ENCODE measurements around the gene TBCD. TPM values are rescaled to one million over a fixed set of nuclear protein-coding genes. Genes with fewer than 3 reads are reported as not detected.

TBCD gene
- total RNA-seq, 1 donor from 2014 or later = 156 TPM

DNA sequence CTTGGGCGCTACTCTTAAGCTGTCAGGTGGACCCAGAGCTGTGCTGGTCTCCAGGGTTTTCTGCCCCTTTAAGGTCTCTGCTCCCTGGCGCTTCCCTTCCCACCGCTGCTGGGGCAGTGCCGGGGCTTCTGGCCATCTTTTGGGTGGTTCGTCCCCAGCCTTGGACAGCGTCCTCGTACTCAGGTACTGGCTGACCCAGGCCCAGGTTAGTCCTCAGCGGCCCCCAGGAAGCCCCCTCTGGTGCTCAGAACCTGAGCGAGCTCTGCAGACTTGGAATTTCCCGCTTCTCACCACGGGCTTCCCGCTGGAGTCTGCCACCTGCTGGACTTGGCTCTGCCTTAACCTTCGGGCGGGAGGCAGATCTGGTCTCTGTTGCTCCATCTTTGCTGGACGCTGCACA lies 182.0 kb downstream of the TBCD start:
- TF ChIP-seq, protein P1, sequence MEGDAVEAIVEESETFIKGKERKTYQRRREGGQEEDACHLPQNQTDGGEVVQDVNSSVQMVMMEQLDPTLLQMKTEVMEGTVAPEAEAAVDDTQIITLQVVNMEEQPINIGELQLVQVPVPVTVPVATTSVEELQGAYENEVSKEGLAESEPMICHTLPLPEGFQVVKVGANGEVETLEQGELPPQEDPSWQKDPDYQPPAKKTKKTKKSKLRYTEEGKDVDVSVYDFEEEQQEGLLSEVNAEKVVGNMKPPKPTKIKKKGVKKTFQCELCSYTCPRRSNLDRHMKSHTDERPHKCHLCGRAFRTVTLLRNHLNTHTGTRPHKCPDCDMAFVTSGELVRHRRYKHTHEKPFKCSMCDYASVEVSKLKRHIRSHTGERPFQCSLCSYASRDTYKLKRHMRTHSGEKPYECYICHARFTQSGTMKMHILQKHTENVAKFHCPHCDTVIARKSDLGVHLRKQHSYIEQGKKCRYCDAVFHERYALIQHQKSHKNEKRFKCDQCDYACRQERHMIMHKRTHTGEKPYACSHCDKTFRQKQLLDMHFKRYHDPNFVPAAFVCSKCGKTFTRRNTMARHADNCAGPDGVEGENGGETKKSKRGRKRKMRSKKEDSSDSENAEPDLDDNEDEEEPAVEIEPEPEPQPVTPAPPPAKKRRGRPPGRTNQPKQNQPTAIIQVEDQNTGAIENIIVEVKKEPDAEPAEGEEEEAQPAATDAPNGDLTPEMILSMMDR (IDR thresholded peaks at IDR 0.05) = no peak

DNA sequence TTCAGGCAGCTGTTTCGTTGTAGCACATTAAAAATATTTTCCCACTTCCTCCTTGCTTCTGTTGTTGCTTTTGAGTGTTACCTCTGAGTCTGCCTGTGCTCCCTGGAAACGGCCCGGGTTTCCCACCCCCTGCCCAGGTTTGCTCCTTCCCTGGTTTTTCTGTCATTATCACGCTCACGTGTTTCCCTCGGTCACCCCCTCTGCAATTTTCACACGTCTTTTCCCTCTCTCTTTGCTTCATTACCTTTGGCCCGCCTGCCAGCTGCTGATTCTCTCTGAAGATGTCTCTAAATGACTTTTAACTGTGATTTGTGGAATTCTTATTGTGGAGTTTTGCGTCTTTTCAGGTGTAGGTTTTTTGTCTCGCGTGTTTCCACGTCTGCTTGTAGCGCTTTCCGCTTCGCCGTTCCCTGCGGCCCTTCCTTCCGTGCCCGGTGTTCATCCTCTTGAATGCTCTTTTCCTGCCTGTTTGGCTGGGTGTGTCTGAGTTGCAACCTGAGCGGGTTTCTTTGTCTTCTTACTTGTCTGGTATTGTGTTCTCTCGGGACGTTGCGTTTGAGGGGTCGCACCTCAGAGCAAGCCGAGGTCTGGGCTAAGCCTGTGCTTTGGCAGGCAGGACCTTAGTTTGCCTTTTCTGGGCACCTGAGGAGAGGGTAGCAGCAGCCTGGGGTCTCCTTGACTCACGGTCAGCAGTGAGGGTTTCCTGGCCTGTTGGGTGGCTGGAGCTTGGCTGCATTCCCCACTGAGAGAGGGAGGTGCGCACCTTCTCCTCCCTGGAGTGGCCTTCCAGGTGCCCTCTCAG lies 184.3 kb downstream of the TBCD start:
- TF ChIP-seq, protein P1 (IDR thresholded peaks at IDR 0.05) = no peak
- Histone ChIP-seq H3K27ac (no peak overlapping the region), H3K4me3 (no peak overlapping the region), H3K27me3 (no peaks in the 10 kb centered on the region), H3K9me3 (no peaks in the 10 kb centered on the region), H3K4me1 (no peaks in the 10 kb centered on the region), H3K36me3 (peaks cover 44 to 80% of the 10 kb centered on the region in 2 donors)
- intact Hi-C loops (cut with DNase I) = no loop called here
- DNase-seq (ENCODE audit: low spot score in 2 of 2) = peak in 1 of 2 donors; percentile 47

More for the DNA sequence above, 182.0 kb downstream of the TBCD start:
- Histone ChIP-seq H3K36me3 (peaks cover 54 to 81% of the 10 kb centered on the region in 2 donors), H3K27me3 (no peaks in the 10 kb centered on the region), H3K4me3 (no peak overlapping the region), H3K4me1 (no peaks in the 10 kb centered on the region), H3K27ac (no peak overlapping the region), H3K9me3 (no peaks in the 10 kb centered on the region)
- peak in 1 of 2 donors; percentile 40 for DNase-seq (ENCODE audit: low spot score in 2 of 2)
- intact Hi-C loops (cut with DNase I) = no loop called here

DNA sequence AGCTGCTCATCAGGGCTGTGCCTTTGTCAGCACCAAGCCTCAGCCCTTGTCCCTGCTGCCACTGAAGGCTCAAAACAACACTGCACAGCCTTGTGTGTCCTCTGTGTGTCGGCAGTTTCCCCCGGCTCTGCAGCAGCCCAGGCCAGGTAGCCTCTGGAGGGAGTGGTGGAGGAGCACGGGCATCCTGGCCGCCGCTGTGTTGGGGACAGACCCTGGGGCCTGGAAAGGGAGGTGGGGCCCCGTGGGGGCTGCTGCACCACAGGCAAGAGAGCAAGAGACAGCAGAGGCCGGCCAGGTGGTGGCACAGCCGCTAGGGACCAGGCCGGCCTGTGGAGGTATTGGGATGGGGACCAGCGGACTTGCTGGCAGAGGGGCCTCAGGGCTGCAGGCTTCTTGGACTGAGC lies 184.9 kb downstream of the TBCD start:
- TF ChIP-seq, protein P1 (IDR thresholded peaks at IDR 0.05) = no peak
- Histone ChIP-seq H3K9me3 (no peaks in the 10 kb centered on the region), H3K27ac (no peak overlapping the region), H3K36me3 (peaks cover 47 to 82% of the 10 kb centered on the region in 2 donors), H3K4me3 (no peak overlapping the region), H3K4me1 (no peaks in the 10 kb centered on the region), H3K27me3 (no peaks in the 10 kb centered on the region)
- no peak for DNase-seq (ENCODE audit: low spot score in 2 of 2)
- intact Hi-C loops (cut with DNase I) = no loop called here

DNA sequence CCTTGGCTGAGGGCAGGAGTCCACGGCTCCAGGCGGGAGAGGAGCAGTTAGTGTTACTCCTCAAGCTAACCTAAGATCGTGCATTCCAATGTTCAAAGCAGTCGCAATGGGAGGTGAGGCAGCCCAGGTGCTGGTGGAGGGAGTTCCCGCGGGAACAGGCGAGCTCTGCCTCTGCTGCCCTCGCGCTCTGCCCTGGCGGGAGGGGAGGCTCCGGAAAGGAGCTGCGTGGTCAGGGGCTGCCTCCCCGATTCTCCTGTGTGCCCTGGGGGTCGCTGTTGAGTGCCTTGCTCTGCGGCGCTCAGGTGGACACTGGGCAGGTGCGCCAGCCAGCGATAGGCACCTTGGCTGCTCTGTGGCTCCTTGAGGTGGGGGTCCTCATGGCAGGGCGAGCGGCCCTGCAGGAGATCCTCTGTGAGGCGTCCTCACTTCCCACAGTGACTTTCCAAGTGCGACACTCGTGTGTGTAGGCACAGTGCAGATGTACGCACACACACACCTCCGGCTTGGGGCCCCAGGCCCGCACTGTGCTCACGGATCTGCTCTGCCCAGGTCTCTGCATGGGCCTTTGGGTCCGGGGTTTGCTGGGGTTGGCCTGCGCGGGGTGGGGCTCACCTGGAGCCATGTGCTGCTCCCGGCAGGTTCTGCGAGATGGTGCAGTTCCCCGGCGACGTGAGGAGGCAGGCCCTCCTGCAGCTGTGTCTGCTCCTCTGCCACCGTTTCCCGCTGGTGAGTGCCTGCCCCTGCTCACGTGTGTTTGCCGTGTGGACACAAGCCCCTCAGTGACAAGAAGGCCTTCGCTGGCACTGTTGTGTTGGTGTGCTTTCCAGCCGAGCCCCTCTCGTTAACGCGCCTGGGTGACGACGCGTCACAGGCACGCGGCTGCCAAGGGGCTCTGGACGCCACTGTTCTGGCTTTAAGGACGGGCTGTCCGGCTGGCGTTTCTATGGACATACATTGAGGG lies 185.8 kb downstream of the TBCD start:
- H3K4me3 ChIP-seq = no peak overlapping the region
- H3K27me3 ChIP-seq = no peaks in the 10 kb centered on the region
- H3K36me3 ChIP-seq = peaks cover 50 to 83% of the 10 kb centered on the region in 2 donors
- no peaks in the 10 kb centered on the region for H3K9me3 ChIP-seq
- H3K4me1 ChIP-seq = no peaks in the 10 kb centered on the region
- TF ChIP-seq, protein P1 (IDR thresholded peaks at IDR 0.05) = no peak
- no peak overlapping the region for H3K27ac ChIP-seq
- intact Hi-C loops (cut with DNase I) = no loop called here
- peak in 1 of 2 donors; percentile 45 for DNase-seq (ENCODE audit: low spot score in 2 of 2)

DNA sequence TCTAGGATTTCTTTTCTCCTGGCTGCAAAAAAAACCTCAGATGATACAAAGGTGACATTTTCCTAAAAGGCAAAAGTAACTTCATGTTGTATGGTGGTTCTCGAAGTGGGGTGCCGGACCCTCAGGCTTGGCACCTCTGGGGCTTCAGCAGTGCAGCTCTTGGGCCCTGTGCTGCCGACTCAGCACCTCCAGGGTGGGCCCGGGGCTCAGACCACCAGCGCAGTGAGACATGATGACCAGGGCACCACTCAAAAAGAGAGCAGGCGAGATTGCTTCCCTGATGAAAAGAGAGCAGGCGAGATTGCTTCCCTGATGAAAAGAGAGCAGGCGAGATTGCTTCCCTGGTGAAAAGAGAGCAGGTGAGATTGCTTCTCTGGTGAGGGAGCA lies 186.6 kb downstream of the TBCD start:
- Histone ChIP-seq H3K27ac (no peak overlapping the region), H3K9me3 (peaks cover 0 to 2% of the 10 kb centered on the region in 2 donors), H3K4me3 (no peak overlapping the region), H3K27me3 (no peaks in the 10 kb centered on the region), H3K4me1 (no peaks in the 10 kb centered on the region), H3K36me3 (peaks cover 52 to 83% of the 10 kb centered on the region in 2 donors)
- intact Hi-C loops (cut with DNase I) = no loop called here
- TF ChIP-seq, protein P1 (IDR thresholded peaks at IDR 0.05) = no peak
- DNase-seq (ENCODE audit: low spot score in 2 of 2) = peak in 1 of 2 donors; percentile 50

Measured in ascending aorta (tissue), 2 donors.